Left lung (tissue), 10 donors: ENCODE data around the gene CCDC60. TPM values are rescaled to one million over a fixed set of nuclear protein-coding genes. Genes with fewer than 3 reads are reported as not detected.

Experiments
- ATAC-seq: fragments of 200-7000 bp; cut with Tn5 transposase; one replicate; pipeline ENCODE4 v1.9.1; 2020; ENCODE audit warnings: moderate library complexity
- DNase-seq, 4 donors: peaks; one replicate each; pipeline ENCODE4 v3.0.0-alpha.2; 2013 to 2020
- H3K27ac ChIP-seq, 2 donors: fragments of 200-600 bp; sonication (generic) in 1 of 2; one replicate each; pipeline versions ENCODE4 v1.5.0 to v1.8.0; 2020 to 2021
- H3K27me3 ChIP-seq, 2 donors: fragments of 200-600 bp; sonication (generic) in 1 of 2; one replicate each; pipeline versions ENCODE4 v1.5.0 to v1.8.0; 2020 to 2021
- H3K36me3 ChIP-seq, 2 donors: fragments of 200-600 bp; sonication (generic) in 1 of 2; one replicate each; pipeline versions ENCODE4 v1.5.0 to v1.8.0; 2020 to 2021
- H3K4me1 ChIP-seq, 2 donors: fragments of 200-600 bp; one replicate each; pipeline ENCODE4 v1.8.0; 2021
- H3K4me3 ChIP-seq, 2 donors: fragments of 200-600 bp; sonication (generic) in 1 of 2; one replicate each; pipeline versions ENCODE4 v1.5.0 to v1.8.0; 2020 to 2021; ENCODE audit warnings: mild to moderate bottlenecking in 1 of 2
- H3K9me3 ChIP-seq, 2 donors: fragments of 200-600 bp; sonication (generic) in 1 of 2; one replicate each; pipeline versions ENCODE4 v1.5.0 to v1.8.0; 2020 to 2021
- CTCF ChIP-seq, 2 donors: fragments of 200-600 bp; sonication (generic) in 1 of 2; IDR thresholded peaks; one replicate each; pipeline versions ENCODE4 v1.5.0 to v1.8.0; 2021; ENCODE audit warnings: antibody characterized with exemption in 2 of 2
- intact Hi-C, 2 donors: fragments of 100-400 bp; cut with DNase I; formaldehyde crosslinking; loops; one replicate each; pipeline versions ENCODE4 v1.11.2 to v1.14.2; 2022
- polyA plus RNA-seq, 6 donors: library from polyadenylated mRNA; unstranded; fragments of 120-200 nt; gene quantifications; one replicate each; pipeline ENCODE4 v1.2.1, GENCODE V29; 2013; ENCODE audit not compliant: insufficient read length in 6 of 6
- total RNA-seq, 2 donors: library from RNA; stranded (reverse); fragmentation: NEBNext Ultra II Directional; extraction: Animal tissue kit (Norgen Biotek cat#: 25700); gene quantifications; one replicate each; pipeline ENCODE4 v1.2.1, GENCODE V29; 2021
- donor health status: DM: no; HTN: yes; CAD: no.
- donor health status: DM: no; HTN: no; CAD: no.

The CCDC60 gene
- total and polyA plus RNA-seq, 8 donors: 0.47 to 2.4 (median 1.8) TPM; not detected in 1

- TF ChIP-seq CTCF (IDR thresholded peaks at IDR 0.05): no peak
- Histone ChIP-seq H3K27me3 (no peaks in the 10 kb centered on the region), H3K4me3 (no peak overlapping the region), H3K4me1 (no peaks in the 10 kb centered on the region), H3K36me3 (no peaks in the 10 kb centered on the region), H3K27ac (no peak overlapping the region), H3K9me3 (no peaks in the 10 kb centered on the region)
- intact Hi-C loops: no loop called here
- DNase-seq: no peak
- no peak for ATAC-seq
These were observed 13.9 kb upstream of the CCDC60 start for GRCh38 chr12:119320678-119321077.

- DNase-seq (no peak), ATAC-seq (no peak)
- no peak for TF ChIP-seq CTCF (IDR thresholded peaks at IDR 0.05)
- no peaks in the 10 kb centered on the region for H3K36me3 ChIP-seq
- H3K9me3 ChIP-seq: no peaks in the 10 kb centered on the region
- H3K4me3 ChIP-seq: no peak overlapping the region
- H3K27ac ChIP-seq: no peak overlapping the region
- no peaks in the 10 kb centered on the region for H3K27me3 ChIP-seq
- H3K4me1 ChIP-seq: no peaks in the 10 kb centered on the region
- intact Hi-C loops: no loop called here
These were observed 12.2 kb upstream of the CCDC60 start for GRCh38 chr12:119322301-119322723.

GRCh38 chr12:119325813-119326212 is 8.7 kb upstream of the CCDC60 start:
- H3K27ac ChIP-seq: no peak overlapping the region
- no peak for TF ChIP-seq CTCF (IDR thresholded peaks at IDR 0.05)
- DNase-seq (no peak), ATAC-seq (no peak)
- H3K36me3 ChIP-seq: no peaks in the 10 kb centered on the region
- H3K27me3 ChIP-seq: no peaks in the 10 kb centered on the region
- intact Hi-C loops: no loop called here
- H3K4me1 ChIP-seq: no peaks in the 10 kb centered on the region
- H3K9me3 ChIP-seq: no peaks in the 10 kb centered on the region
- H3K4me3 ChIP-seq: no peak overlapping the region

GRCh38 chr12:119326341-119326740 is 8.2 kb upstream of the CCDC60 start:
- Histone ChIP-seq H3K27ac (no peak overlapping the region), H3K27me3 (no peaks in the 10 kb centered on the region), H3K9me3 (no peaks in the 10 kb centered on the region), H3K4me3 (no peak overlapping the region), H3K36me3 (no peaks in the 10 kb centered on the region), H3K4me1 (no peaks in the 10 kb centered on the region)
- no peak for TF ChIP-seq CTCF (IDR thresholded peaks at IDR 0.05)
- DNase-seq (no peak), ATAC-seq (no peak)
- intact Hi-C loops: no loop called here

GRCh38 chr12:119327471-119327870 is 7.1 kb upstream of the CCDC60 start:
- Histone ChIP-seq H3K27ac (no peak overlapping the region), H3K4me3 (no peak overlapping the region), H3K4me1 (no peaks in the 10 kb centered on the region), H3K36me3 (no peaks in the 10 kb centered on the region), H3K27me3 (no peaks in the 10 kb centered on the region), H3K9me3 (no peaks in the 10 kb centered on the region)
- intact Hi-C loops: no loop called here
- DNase-seq (peak in 1 of 4 donors; percentile 26), ATAC-seq (no peak)
- no peak for TF ChIP-seq CTCF (IDR thresholded peaks at IDR 0.05)
